ENCODE measurements around the gene NOP10.

- TF ChIP-seq POLR2A (IDR thresholded peaks at IDR 0.05; ENCODE audit: extremely low read depth, insufficient read length) (no peak), CTCF (IDR thresholded peaks at IDR 0.05; ENCODE audit: low read depth, low read length) (no peak)
Measured at GRCh38 chr15:34327906-34328305, 15.0 kb downstream of the NOP10 start.
